ENCODE results near the gene IL6R.
A peak's percentile ranks its signal among the peaks of the same experiment; 100 is the strongest.
"Not testable (repeated sequence)": the region's sequence is repeated elsewhere in the genome, so short reads cannot be mapped to it uniquely, and the experiment has no call there.

IL6R gene

DNA sequence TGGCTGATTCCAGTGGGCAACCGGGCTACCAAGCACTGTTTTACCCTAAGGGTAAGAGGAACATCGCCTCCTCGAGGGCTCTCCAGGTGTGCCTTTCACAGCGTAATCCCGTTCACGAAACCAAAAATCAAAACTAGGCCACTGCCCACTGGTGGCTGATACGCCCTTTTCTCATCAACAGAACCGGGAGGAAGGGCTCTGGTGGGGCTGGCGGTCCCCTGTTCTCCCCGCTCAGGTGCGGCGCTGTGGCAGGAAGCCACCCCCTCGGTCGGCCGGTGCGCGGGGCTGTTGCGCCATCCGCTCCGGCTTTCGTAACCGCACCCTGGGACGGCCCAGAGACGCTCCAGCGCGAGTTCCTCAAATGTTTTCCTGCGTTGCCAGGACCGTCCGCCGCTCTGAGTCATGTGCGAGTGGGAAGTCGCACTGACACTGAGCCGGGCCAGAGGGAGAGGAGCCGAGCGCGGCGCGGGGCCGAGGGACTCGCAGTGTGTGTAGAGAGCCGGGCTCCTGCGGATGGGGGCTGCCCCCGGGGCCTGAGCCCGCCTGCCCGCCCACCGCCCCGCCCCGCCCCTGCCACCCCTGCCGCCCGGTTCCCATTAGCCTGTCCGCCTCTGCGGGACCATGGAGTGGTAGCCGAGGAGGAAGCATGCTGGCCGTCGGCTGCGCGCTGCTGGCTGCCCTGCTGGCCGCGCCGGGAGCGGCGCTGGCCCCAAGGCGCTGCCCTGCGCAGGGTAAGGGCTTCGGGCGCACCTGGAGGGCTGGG, at the start of gene IL6R:
Gene IL6R, plus strand, starts transcription at position 360 of the 763 bp plus-strand sequence. Its CDS starts 287 bp downstream, at position 647.
- DNase-seq (ENCODE audit: low read depth): peak; percentile 65

DNA sequence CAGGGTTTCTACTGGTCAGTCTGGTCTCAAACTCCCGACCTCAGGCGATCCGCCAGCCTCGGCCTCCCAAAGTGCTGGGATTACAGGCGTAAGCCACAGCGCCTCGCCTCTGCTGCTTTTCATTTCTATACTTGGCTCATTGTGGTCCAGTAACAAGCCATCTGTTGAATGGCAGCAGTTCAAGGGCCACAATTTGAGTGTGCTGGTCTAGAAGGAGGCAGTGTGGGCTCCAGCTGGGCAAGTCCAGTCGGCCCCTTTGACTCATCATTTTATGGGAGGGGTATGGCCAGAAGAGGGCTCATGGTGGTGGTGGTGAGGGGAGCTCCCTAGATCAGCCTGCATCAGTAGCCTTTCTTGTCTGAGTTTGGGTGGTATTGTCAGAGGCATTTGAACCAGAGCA, 46.6 kb upstream of the IL6R start:
- no peak for DNase-seq (ENCODE audit: low read depth)

DNA sequence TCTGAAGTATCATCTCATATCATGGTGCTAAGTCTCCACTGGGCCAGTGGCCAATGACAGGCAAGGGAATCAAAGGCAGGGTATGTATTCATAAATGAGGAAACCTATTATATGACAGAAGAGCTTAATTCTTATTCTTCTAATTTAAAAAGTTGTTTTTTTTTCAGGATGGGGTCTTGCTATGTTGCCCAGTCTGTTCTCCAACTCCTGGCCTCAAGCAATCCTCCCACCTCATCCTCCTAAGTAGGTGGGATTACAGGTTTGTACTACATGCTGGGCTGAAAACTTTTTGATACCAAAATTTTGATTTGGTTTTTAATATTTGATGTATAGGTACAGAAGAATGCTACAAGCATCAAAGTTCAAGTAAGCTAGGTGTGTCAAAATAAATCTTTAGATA, 44.9 kb upstream of the IL6R start:
- DNase-seq (ENCODE audit: low read depth): no peak

DNA sequence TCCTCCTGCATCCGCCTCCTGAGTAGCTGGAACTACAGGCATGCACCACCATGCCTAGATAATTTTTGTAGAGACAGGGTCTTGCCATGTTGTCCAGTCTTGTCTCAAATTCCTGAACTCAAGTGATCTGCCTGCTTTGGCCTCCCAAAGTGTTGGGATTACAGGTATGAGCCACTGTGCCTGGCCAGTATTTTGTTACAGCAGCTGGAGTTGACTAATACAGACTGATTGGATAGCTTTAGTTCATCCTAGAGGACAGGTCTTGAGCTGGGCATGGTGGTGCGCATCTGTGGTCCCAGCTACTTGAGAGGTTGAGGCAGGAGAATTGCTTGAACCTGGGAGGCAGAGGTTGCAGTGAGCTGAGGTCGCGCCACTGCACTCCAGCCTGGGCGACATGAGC, 44.3 kb upstream of the IL6R start:
- not testable (repeated sequence) for DNase-seq (ENCODE audit: low read depth)

DNA sequence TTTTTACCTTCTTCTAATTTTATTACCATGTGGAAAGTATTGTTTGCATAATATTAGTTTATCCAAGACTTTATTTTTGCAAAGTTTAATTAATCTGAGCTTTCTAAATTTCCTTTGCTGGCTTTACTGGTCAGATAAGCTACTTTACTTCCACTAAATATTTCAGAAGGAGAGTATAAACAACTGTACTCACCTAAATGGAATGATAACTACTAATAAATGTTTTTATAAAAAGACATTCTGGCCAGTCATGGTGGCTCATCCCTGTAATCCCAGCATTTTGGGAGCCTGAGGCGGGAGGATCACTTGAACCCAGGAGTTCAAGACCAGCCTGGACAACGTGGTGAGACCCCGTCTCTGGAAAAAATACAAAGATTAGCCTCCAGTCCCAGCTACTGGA, 43.8 kb upstream of the IL6R start:
- DNase-seq (ENCODE audit: low read depth): no peak

DNA sequence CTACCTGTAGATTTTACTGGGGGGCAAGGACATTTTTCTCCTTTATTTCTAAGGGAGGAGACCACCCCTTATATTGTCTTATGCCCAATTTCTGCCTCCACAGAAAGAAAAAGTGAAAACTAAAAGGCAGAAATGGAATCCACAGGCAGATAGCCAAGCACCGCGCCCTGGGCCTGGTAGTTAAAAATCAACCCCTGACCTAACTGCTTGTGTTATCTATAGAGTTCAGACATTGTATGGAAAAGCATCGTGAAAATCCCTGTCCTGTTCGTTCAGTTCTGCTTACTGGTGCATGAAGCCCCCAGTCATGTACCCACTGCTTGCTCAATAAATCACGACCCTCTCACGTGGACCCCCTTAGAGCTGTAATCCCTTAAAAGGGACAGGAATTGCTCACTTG, 33.7 kb upstream of the IL6R start:
- no peak for DNase-seq (ENCODE audit: low read depth)

DNA sequence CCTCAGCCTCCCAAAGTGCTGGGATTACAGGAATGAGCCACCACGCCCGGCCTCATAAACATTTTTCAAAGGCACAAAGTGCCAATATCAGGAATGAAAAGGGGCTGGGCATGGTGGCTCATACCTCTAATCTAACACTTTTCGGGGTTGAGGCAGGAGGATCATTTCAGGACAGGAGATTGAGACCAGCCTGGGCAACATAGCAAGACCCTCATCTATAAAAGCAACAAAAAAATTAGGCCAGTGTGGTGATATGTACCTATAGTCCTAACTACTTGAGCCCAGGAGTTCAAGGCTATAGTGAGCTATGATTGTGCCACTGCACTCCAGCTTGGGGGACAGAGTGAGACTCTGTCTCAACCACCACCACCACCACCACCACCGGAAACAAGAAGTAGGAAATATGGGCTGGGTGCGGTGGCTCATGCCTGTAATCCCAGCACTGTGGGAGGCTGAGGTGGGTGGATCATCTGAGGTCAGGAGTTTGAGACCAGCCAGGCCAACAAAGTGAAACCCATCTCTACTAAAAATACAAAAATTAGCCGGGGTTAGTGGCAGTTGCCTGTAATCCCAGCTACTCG, 31.3 kb upstream of the IL6R start:
- not testable (repeated sequence) for DNase-seq (ENCODE audit: low read depth)

DNA sequence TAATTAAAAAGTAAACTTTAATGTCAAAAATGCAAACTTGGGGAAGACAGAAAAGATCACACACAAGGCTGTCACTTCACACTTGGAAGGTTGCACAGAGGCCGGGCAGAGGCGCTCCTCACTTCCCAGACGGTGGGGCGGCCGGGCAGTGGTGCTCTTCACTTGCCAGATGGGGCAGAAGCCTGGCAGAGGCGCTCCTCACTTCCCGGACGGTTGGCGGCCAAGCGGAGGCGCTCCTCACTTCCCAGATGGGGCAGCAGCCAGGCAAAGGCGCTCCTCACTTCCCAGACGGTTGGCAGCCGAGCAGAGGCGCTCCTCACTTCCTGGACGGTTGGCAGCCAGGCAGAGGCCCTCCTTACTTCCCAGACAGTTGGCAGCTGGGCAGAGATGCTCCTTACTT, 25.8 kb upstream of the IL6R start:
- no peak for DNase-seq (ENCODE audit: low read depth)

DNA sequence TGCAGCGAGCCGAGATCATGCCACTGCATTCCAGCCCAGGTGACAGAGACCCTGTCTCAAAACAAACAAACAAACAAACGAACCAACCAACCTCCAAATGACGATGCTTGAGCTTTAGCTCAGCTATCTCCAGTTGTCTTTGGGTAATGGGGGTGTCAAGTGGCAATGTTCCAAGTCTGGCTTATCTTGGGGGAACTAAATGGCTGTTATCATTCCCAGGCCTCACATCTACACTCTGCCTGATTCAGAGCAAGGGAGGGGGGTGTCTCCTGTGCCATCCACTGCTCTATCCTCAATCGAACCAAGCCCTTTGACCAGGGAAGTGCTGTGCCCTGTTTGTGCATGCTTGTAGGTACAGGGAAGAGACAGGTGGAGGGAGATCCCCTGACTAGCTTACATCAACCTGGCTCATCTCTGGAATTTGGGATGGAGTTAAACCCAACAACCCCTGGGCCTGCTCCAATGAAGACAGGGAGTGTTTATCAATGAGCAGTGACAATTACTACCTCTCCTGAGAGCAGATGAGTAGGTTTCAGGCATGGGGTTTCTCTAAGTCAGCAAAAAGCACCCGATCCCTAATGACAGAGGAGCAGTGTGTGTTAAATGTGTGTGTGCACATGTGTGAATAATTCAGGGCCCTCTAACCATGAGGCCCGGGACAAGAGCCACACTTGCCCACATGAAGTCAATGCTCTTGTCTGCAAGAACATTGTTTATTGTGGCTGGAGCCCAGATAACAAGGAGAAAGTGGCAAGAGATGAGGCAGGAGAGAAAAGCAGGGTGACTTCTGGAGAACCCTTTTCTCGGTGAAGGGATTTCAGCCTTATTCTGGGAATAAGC, 20.3 kb upstream of the IL6R start:
- DNase-seq (ENCODE audit: low read depth): no peak

DNA sequence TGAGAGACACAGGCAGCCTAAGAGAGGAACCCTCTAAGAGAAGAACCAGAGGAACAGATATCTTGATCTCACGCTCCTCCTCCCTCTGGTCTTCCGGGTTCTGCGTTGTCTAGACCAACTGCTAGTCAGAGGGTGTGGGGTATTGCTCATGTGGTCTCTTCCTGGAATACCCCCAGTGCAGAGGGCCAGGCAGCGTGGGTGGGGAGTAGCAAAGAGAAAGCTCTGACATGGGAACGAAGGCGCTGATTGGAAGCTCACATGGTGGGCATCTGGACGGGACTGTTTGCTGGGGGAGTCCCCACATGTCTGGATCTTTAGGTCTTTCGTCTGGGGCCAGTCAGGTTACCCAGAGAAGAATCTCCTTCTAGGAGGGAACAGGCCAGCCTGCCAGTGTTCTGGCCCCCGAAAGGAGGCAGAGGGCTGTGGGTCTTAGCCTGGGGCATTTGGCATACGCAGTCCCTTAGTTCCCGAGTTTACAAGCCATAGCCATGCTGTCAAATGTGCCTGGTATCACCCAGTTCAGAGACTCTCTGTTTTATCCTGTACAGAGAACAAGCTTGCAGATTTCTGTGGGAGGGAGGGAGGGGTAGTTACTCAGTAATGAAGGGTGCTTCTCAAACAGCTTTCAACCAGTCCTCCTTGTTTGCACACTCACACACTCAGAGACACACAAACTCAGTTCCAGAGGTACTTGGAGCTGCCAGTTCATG, 18.3 kb upstream of the IL6R start:
- no peak for DNase-seq (ENCODE audit: low read depth)

DNA sequence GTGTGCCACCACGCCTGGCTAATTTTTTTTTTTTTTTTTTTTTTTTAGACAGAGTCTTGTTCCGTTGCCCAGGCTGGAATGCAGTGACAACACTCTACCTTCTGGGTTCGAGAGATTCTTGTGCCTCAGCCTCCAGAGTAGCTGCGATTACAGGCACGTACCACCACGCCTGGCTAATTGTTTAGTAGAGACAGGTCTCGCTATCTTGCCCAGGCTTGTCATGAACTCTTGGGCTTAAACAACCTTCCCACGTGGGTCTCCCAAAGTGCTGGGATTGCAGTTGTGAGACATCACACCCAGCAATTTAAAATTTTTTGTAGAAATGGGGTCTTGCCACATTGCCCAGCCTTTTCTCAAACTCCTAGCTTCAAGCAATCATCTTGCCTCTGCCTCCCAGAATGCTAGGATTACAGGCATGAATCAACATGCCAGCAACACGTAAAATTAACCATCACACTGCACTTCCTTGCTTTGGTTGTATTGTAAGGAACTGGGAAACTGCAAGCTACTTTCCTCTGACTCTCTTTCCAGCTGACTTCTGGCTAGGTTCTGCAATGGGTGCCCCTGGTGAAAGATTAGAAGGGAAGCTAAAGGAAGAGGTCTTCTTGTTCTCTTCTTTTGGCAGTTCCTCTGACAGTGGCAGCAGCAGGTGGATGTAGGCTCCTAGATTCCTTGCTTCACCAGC, 13.9 kb upstream of the IL6R start:
- DNase-seq (ENCODE audit: low read depth): no peak

DNA sequence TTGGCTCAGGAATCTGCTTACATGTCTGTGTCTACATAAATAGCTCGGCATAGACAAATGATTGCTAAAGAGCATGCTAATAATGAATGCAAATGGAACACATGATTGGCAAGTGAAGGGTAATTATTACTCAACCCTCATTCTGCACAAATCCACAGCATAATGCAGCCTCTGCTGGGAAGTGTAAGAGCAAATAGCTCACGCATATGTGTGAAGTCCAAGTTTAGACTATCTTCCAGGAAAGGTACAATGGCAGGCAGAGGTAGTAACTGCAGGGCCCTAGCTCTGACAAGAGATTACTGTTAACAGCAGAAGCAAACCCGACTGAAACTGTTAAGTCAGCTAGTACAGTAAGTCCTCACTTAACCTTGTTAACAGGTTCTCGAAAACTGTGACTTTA, 7.0 kb upstream of the IL6R start:
- no peak for DNase-seq (ENCODE audit: low read depth)

DNA sequence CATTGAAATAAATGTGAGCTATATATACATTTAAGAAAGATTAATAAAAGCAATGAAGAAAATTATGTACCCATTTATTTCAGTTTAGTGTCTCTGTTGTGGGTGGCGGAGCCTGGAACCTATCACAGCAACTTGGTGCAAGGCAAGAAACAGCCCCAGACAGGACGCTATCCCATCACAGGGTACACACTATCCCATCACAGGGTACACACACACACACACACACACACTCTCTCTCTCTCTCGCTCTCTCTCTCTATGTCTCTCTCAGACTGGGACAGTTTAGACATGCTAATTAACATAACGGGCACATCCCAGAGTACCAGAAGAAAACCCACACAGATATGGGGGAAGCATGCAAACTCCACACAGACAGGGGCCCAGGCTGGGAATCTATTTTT, 6.5 kb upstream of the IL6R start:
- DNase-seq (ENCODE audit: low read depth): no peak

DNA sequence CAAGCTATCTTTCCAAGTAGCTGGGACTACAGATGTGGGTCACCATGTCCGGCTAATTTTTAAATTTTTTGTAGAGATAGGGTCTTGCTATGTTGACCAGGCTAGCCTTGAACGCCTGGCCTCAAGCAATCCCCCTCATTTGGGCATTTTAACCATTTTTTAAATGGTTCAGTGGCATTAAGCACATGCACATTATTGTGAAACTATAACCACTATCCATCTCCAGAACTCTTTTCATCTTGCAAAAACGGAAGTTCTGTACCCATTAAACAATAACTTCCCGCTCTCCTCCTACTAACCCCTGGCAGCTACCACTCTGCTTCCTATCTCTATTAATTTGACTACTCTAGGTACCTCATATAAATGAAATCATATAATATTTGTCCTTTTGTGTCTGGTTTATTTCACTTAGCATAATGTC, 4.8 kb upstream of the IL6R start:
- DNase-seq (ENCODE audit: low read depth): no peak

DNA sequence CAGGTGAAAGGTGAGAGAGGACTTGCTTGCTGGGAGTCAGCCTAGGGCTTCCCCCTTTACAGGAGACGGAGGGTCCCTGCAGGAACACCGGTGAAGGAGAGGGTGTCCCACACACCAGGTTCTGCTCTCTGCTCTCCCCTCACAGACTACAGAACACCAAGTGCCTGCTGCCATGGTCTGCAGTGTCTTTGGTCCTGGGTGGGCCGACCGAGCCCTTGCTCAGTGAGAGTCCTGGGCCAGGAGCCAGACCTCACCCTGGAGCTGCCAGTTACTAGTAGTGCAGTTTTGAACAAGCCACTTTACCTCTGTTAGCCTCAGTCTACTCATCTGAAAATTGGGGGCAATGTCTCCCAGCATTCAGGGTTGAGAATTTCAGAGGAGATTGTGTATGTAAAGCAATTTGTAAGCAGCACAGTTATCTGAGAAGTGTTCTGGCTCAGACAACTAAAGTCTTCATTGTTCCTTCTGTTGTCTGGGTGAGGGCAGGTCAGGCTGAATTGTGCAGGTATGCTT, 2.7 kb upstream of the IL6R start:
- DNase-seq (ENCODE audit: low read depth): no peak

DNA sequence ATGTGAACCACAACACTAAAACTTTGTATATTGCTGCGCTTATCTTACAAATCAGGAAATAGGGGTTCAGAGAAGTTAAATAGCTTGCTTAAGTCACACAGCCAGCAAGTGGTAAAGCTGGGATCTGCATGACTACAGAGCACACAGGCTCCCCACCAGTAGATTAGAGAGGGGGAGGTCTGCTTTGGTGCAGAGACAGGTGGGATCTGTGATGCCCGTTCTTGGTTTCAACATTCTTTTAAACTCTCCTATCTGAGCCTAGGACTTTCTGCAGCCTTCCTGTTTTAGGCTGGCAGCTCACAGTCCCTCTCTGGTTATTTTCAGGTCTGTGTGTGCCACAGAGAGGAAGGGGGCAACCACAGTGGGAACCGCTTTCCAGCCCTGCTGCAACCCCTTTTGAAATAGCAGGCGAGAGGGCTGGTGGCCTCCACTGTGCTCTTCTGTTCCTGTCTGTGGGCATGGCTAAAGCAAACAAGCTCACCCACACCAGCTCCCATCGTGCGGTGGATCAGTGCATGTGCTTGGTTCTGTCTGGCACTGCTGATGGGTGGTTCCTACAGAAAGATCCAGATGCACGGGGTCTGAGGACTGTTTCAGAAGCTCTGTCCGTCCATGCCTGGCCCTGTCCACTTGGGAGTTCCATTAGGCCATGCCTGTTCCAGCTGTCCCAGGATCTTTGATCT, 1.7 kb upstream of the IL6R start:
- DNase-seq (ENCODE audit: low read depth): no peak

DNA sequence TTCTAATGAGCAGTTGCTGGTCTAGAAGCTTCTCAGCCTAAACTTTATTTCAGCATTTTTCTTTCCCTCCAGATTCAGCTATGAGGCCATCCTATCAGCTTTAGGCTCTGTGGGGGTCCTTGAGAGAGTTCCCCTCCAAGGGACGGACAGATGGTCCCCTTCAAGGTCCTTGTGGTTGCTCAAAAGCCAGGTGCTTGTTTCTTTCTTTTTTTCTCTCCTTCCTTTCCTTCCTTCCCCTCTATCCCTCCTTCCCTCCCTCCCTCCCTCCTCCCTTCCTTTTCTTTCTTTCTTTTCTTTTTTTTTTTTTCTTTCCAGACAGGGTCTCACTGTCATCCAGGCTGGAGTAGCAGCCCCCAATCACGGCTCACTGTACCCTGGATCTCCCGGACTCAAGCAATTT, 1.2 kb upstream of the IL6R start:
- DNase-seq (ENCODE audit: low read depth): no peak

DNA sequence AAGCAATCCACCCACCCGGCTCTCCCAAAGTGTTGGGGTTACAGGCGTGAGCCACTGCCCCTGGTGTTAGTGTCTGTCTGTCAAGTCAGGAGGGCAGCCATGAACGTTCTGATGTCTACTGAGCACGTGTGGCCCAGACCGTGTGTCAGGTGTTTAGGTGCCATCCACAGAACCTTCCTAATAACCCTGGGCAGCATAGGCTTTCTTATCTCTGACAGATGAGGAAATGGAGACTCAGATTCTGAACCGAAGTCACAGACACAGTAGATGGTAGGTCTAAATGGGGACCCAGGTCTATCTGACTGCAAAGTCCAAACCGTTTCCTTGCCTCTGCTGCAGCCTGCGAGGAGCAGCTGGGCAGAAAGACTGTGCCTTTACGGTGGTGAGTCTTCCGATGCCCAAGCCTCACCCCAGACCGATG, 622 bp upstream of the IL6R start:
- no peak for DNase-seq (ENCODE audit: low read depth)

DNA sequence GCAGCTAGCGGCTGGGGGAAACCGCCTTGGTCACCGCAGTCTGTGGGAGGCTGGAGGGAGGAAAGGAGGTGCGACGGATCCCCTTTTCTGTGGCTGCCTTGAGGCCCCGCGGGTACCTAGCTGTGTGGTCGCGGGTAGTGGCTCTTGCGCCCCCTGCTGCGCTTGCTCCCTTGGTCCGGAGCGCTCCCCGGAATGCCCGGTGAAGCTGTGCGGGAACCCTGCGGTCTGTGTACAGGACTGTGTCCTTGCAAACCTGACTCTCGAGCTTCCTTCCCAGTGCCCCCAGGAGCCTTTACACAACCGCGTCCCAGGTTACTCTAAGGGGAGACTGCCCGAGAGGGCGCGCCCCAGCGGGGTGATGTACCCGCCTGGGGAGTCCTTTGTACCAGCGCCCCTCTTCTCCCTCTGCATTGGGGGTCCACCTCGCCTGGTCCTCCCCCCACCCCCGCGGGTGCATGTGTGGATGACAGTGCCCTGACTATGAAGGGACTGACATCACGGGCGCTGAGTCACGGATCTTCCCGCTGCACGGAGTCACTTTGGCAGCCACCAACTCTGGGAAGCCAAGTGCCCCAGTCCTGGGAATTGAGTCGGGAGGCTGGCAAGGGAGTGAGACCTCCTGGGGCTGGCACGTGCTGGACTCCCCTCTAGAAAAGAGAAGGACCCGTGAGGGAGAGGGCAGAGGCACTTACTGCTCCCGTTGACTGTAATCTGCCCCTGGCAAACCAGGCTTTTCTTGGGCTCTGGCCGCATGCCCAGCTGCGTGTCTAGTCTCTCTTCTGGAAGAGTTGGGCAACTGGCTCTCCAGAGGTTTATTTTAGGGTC, 816 bp downstream of the IL6R start:
- DNase-seq (ENCODE audit: low read depth): peak; percentile 41

DNA sequence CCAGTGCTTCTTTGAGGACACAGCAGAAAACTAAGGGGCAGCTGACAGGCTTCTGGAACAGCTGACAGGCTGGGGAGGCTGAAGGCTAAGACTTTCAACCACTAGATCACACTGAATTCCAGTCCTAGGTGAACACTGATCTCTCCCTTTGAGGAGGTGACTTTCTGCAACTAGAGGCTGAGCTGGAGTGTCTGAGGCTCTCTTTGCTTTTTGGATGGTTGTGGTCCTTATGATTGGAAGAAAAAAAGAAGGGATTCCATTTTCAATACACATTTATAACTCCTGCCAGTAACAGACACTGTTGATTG, 1.4 kb downstream of the IL6R start:
- no peak for DNase-seq (ENCODE audit: low read depth)

DNA sequence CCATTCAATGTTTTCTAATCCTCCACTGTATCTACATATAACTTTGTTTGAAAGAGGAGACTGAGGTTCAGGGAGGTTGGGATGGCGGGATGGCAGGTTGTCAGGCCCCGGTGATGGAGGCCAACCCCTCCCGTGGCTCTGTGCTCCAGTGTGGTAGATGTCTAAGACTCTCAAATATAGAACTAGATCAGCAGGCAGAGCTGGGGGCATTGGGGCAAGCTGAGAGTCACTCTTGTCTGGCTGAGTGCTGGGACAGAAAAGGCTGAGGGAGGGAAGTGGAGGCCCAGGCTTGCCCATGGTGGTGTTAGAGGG, 1.7 kb downstream of the IL6R start:
- no peak for DNase-seq (ENCODE audit: low read depth)

All from HS-5 (cell line).